Stimulated activated CD4-positive, alpha-beta T cell treated with anti-CD3 and anti-CD28 coated beads, Interleukin-1b, Interleukin-23, amount 100 ng/mL, for 1 hour (primary cell): ENCODE measurements around the gene ADAM12.
A peak's percentile ranks its signal among the peaks of the same experiment; 100 is the strongest.
"Not testable (repeated sequence)": the region's sequence is repeated elsewhere in the genome, so short reads cannot be mapped to it uniquely, and the experiment has no call there.

Experiments used
- DNase-seq, 2 donors: peaks; one replicate each; pipeline ENCODE4 v3.0.0-alpha.2; 2020; ENCODE audit warnings: low read depth in 2 of 2

Gene ADAM12

GRCh38 chr10:126057494-126057893 lies 330.8 kb downstream of the ADAM12 start:
- no peak for DNase-seq

GRCh38 chr10:126054191-126054590 lies 334.1 kb downstream of the ADAM12 start:
- DNase-seq: no peak

GRCh38 chr10:126052171-126052570 lies 336.1 kb downstream of the ADAM12 start:
- no peak for DNase-seq

- DNase-seq: no peak
Measured at GRCh38 chr10:126049759-126050700, 338.2 kb downstream of the ADAM12 start.

- DNase-seq: not testable (repeated sequence)
Measured at GRCh38 chr10:126047749-126048148, 340.5 kb downstream of the ADAM12 start.

GRCh38 chr10:126046831-126047230 lies 341.4 kb downstream of the ADAM12 start:
- no peak for DNase-seq

- no peak for DNase-seq
Measured at GRCh38 chr10:126045861-126046260, 342.4 kb downstream of the ADAM12 start.

- no peak for DNase-seq
Measured at GRCh38 chr10:126043389-126043788, 344.9 kb downstream of the ADAM12 start.

- DNase-seq: no peak
Measured at GRCh38 chr10:126042906-126043305, 345.4 kb downstream of the ADAM12 start.

- DNase-seq: no peak
Measured at GRCh38 chr10:126042354-126042753, 345.9 kb downstream of the ADAM12 start.

GRCh38 chr10:126041804-126042231 lies 346.5 kb downstream of the ADAM12 start:
- peak; percentile 9 to 31 for DNase-seq

- DNase-seq: no peak
Measured at GRCh38 chr10:126041117-126041516, 347.2 kb downstream of the ADAM12 start.

- no peak for DNase-seq
Measured at GRCh38 chr10:126037946-126038345, 350.3 kb downstream of the ADAM12 start.

- no peak for DNase-seq
Measured at GRCh38 chr10:126036515-126036914, 351.8 kb downstream of the ADAM12 start.

GRCh38 chr10:126034586-126034985 lies 353.7 kb downstream of the ADAM12 start:
- DNase-seq: no peak

- DNase-seq: no peak
Measured at GRCh38 chr10:126029999-126030398, 358.3 kb downstream of the ADAM12 start.

- no peak for DNase-seq
Measured at GRCh38 chr10:126027692-126028091, 360.6 kb downstream of the ADAM12 start.

- no peak for DNase-seq
Measured at GRCh38 chr10:126022841-126023240, 365.4 kb downstream of the ADAM12 start.

- no peak for DNase-seq
Measured at GRCh38 chr10:126021833-126022500, 366.3 kb downstream of the ADAM12 start.

GRCh38 chr10:126017961-126018560 lies 370.2 kb downstream of the ADAM12 start:
- no peak for DNase-seq

GRCh38 chr10:126016882-126017281 lies 371.4 kb downstream of the ADAM12 start:
- DNase-seq: no peak

GRCh38 chr10:126016156-126016805 lies 372.0 kb downstream of the ADAM12 start:
- no peak for DNase-seq
